GM10248 (cell line): Measurements from ENCODE around the gene SHROOM2.

ENCODE experiments used
- CTCF ChIA-PET: fragments of 300-600 bp; sonication (Branson Sonifier 250); formaldehyde crosslinking; extraction: SDS; loops from one replicate; lab custom pipeline; 2021; ENCODE audit warnings: antibody characterized with exemption; lab: Yijun Ruan, JAX
- POLR2A ChIA-PET: fragments of 350-650 bp; sonication (Branson Sonifier 250); formaldehyde crosslinking; extraction: SDS; loops from one replicate; lab custom pipeline; 2020; ENCODE audit warnings: antibody characterized with exemption; lab: Yijun Ruan, JAX
- DNase-seq: peaks from one replicate; pipeline ENCODE4 v3.0.0; 2012; ENCODE audit errors: extremely low spot score
- CTCF ChIP-seq: IDR thresholded peaks from 2 replicates; pipeline ENCODE4 v1.5.1; 2012; ENCODE audit warnings: mild to moderate bottlenecking, low read depth; ENCODE audit errors: extremely low read depth, missing control alignments, control extremely low read depth

Gene SHROOM2

GRCh38 chrX:9884031-9884779 is 98.0 kb downstream of the SHROOM2 start:
- DNase-seq, result no peak
- TF ChIP-seq CTCF, result no peak
- ChIA-PET CTCF (interaction anchor here (1.0 to 2.7 kb wide), 3 partner anchors 10 to 236 kb away, joined by 3 to 21 read pairs (median 3); no protein-coding TSS in a partner anchor), POLR2A (no interaction called here)

DNA sequence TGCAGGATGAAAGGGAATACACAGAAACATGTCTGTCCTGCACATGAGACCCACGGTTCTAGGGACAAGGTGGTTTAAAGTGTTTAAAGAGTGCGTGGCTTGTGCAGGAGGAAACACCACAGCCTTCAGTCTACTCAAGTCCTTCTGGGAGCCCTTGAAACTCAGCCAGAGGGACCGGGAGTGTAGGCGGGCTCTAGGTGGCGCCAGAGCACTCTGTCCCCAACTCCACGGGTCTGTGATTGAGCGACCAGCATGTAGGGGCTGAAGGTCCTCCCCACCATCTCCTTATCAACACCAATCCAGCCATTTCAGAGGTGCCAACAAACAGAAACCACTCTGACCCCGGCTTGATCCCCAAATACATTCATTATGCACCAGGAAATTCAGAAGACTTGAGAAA is 98.9 kb downstream of the SHROOM2 start:
- ChIA-PET CTCF (interaction anchor here (1.0 to 5.2 kb wide), 4 partner anchors 13 to 234 kb away, joined by 3 to 34 read pairs (median 4); no protein-coding TSS in a partner anchor), POLR2A (no interaction called here)
- TF ChIP-seq CTCF, result peak; percentile 67
- DNase-seq, result peak; percentile 75

- POLR2A ChIA-PET, result no interaction called here
- DNase-seq, result no peak
- no peak for TF ChIP-seq CTCF
- CTCF ChIA-PET, result interaction anchor here (5.2 kb wide), 1 partner anchor 231 kb away, joined by 34 read pairs; no protein-coding TSS in a partner anchor
Observed at GRCh38 chrX:9887659-9888297, 101.5 kb downstream of the SHROOM2 start.

DNA sequence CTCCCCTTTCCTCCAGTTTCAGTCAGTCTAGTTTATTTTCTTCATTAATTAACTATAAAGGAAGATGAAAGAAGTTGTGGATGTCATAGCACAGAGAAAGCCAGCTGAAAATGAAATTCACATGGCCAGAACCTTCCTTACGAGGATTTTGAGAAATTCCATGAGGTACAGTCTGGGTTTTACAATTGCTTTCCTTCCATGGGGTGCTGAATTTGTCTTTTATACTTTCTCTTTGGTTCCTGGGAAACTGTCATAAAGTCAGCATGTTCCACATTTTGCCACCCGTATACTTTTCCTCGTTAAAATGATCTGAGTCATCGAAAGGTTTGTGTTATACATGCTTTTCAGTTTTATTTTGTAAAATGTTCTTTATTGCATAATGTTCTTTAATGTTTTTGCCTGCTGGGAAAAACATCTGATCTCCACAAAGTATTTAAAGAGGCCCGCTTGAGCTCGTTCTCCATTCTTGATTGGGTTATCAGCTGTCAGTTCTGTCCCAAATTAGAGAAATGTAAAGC is 102.8 kb downstream of the SHROOM2 start:
- no peak for TF ChIP-seq CTCF
- ChIA-PET CTCF (interaction anchor here (1.1 to 5.2 kb wide), 4 partner anchors 12 to 230 kb away, joined by 3 to 34 read pairs (median 4); no protein-coding TSS in a partner anchor), POLR2A (no interaction called here)
- DNase-seq, result no peak

GRCh38 chrX:9890681-9891091 is 104.5 kb downstream of the SHROOM2 start:
- ChIA-PET CTCF (no interaction called here), POLR2A (no interaction called here)
- DNase-seq, result no peak
- TF ChIP-seq CTCF, result no peak

DNA sequence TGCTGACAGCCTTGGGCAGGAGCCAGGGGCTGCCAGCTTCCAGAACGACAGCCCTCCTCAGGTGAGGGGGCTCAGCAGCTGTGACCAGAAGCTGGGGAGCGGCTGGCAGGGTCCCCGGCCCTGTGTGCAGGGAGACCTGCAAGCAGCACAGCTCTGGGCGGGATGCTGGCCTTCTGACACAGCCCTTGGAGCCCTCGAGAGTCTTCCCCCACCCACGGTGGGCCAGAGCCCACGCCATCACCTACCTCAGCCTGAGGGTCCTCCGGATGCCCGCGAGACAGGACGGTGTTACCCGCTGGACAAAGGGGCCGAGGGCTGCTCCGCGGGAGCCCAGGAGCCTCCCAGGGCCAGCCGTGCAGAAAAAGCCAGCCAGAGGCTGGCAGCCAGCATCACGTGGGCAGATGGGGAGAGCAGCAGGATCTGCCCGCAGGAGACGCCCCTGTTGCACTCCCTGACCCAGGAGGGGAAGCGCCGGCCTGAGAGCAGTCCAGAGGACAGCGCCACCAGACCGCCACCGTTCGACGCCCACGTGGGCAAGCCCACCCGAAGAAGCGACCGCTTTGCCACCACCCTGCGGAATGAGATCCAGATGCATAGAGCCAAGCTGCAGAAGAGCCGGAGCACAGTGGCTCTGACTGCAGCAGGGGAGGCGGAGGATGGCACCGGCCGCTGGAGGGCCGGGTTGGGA is 109.1 kb downstream of the SHROOM2 start:
- no peak for DNase-seq
- no peak for TF ChIP-seq CTCF
- ChIA-PET CTCF (interaction anchor here (1.3 to 1.7 kb wide), 2 partner anchors 9 to 225 kb away, joined by 3 to 6 read pairs; no protein-coding TSS in a partner anchor), POLR2A (no interaction called here)
